ENCODE results near the gene CHSY1.

CHSY1 gene

GRCh38 chr15:101252836-101253235 is 988 bp upstream of the CHSY1 start:
- Histone ChIP-seq H3K4me3 (ENCODE audit: extremely low read depth, insufficient read depth, low read length, poor library complexity, severe bottlenecking) (peak overlapping the region; percentile 56), H3K36me3 (ENCODE audit: control insufficient read depth, insufficient read depth, low read length) (peaks cover 18% of the 10 kb centered on the region), H3K27ac (ENCODE audit: low read depth, low read length, severe bottlenecking) (no peak overlapping the region), H3K9me3 (ENCODE audit: control insufficient read depth, low read length) (no peaks in the 10 kb centered on the region), H3K4me1 (ENCODE audit: control insufficient read depth, insufficient read depth, low read length, poor library complexity, severe bottlenecking) (peaks cover 13% of the 10 kb centered on the region)
- WGBS, 2 experiments (ENCODE audit: insufficient coverage in 2 of 2), result 90 to 100% methylated on average over 1 to 2 of the region's 3 CpGs

DNA sequence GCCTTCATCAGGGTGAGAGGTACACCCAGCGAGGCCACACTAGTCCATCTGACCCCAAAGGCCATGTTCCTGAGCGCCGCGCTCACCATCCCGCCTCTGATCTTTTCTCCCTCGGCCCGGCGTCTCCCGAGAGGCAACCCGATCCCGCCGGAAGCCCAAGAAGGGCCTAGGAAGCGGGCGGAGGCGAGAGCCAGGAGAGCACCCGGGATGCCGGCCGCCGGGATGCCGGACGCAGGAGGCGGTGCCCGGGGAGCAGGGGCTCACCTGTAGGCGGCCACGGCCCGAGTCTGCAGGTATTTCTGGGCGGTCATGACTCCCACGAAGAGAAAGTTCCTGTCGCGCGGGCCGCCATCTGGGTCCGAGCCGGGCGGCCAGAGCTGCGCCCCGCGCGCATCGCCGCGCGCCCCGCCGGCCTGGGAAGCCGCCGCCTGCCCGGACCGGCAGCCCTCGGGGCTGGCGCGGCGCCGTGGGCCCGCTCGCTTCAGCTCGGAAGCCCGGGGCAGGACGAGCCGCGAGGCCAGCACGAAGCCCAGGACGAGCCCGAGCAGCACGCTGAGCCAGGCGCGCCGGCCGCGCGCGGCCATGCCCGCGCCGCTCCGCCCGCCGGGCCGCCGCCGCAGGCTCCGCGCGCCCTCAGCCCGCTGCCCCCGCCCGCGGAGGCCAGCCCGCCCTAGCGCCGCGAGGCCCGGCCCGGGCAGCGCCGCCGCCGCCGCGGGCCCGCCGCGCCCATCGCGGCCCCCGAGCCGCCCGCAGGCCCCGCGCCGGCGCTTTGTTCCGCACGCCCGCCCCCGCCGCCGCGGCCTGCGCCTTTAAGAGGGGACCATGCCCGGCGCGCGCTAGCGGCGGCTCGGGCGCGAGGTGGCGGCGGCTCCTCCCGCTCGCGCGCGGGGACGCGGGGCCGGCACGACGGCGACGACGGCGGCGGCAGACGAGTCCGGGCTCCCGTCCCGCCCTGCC is 697 bp downstream of the CHSY1 start:
- WGBS, 2 experiments (ENCODE audit: insufficient coverage in 2 of 2), result 0 to 1% methylated on average over 84 to 88 of the region's 150 CpGs
- Histone ChIP-seq H3K4me1 (ENCODE audit: control insufficient read depth, insufficient read depth, low read length, poor library complexity, severe bottlenecking) (peaks cover 15% of the 10 kb centered on the region), H3K36me3 (ENCODE audit: control insufficient read depth, insufficient read depth, low read length) (peaks cover 34% of the 10 kb centered on the region), H3K4me3 (ENCODE audit: extremely low read depth, insufficient read depth, low read length, poor library complexity, severe bottlenecking) (peak overlapping the region; percentile 60), H3K9me3 (ENCODE audit: control insufficient read depth, low read length) (no peaks in the 10 kb centered on the region), H3K27ac (ENCODE audit: low read depth, low read length, severe bottlenecking) (no peak overlapping the region)

- Histone ChIP-seq H3K36me3 (ENCODE audit: control insufficient read depth, insufficient read depth, low read length) (peaks cover 41% of the 10 kb centered on the region), H3K4me3 (ENCODE audit: extremely low read depth, insufficient read depth, low read length, poor library complexity, severe bottlenecking) (peak overlapping the region; percentile 60), H3K9me3 (ENCODE audit: control insufficient read depth, low read length) (no peaks in the 10 kb centered on the region), H3K27ac (ENCODE audit: low read depth, low read length, severe bottlenecking) (no peak overlapping the region), H3K4me1 (ENCODE audit: control insufficient read depth, insufficient read depth, low read length, poor library complexity, severe bottlenecking) (peaks cover 15% of the 10 kb centered on the region)
- WGBS, 2 experiments (ENCODE audit: insufficient coverage in 2 of 2), result 4 to 12% methylated on average over 5 of the region's 6 CpGs
These were observed 1.5 kb downstream of the CHSY1 start for GRCh38 chr15:101250341-101250831.

GRCh38 chr15:101248274-101248673 is 3.6 kb downstream of the CHSY1 start:
- WGBS, 2 experiments (ENCODE audit: insufficient coverage in 2 of 2), result 70 to 83% methylated on average over 1 to 2 of the region's 3 CpGs
- Histone ChIP-seq H3K27ac (ENCODE audit: low read depth, low read length, severe bottlenecking) (no peak overlapping the region), H3K36me3 (ENCODE audit: control insufficient read depth, insufficient read depth, low read length) (peaks cover 55% of the 10 kb centered on the region), H3K9me3 (ENCODE audit: control insufficient read depth, low read length) (no peaks in the 10 kb centered on the region), H3K4me1 (ENCODE audit: control insufficient read depth, insufficient read depth, low read length, poor library complexity, severe bottlenecking) (peaks cover 15% of the 10 kb centered on the region), H3K4me3 (ENCODE audit: extremely low read depth, insufficient read depth, low read length, poor library complexity, severe bottlenecking) (no peak overlapping the region)

- Histone ChIP-seq H3K36me3 (ENCODE audit: control insufficient read depth, insufficient read depth, low read length) (peaks cover 67% of the 10 kb centered on the region), H3K27ac (ENCODE audit: low read depth, low read length, severe bottlenecking) (no peak overlapping the region), H3K9me3 (ENCODE audit: control insufficient read depth, low read length) (no peaks in the 10 kb centered on the region), H3K4me1 (ENCODE audit: control insufficient read depth, insufficient read depth, low read length, poor library complexity, severe bottlenecking) (peaks cover 15% of the 10 kb centered on the region), H3K4me3 (ENCODE audit: extremely low read depth, insufficient read depth, low read length, poor library complexity, severe bottlenecking) (no peak overlapping the region)
- WGBS, 2 experiments (ENCODE audit: insufficient coverage in 2 of 2), result 90 to 94% methylated on average over 7 to 8 of the region's 10 CpGs
These were observed 4.8 kb downstream of the CHSY1 start for GRCh38 chr15:101246824-101247745.

DNA sequence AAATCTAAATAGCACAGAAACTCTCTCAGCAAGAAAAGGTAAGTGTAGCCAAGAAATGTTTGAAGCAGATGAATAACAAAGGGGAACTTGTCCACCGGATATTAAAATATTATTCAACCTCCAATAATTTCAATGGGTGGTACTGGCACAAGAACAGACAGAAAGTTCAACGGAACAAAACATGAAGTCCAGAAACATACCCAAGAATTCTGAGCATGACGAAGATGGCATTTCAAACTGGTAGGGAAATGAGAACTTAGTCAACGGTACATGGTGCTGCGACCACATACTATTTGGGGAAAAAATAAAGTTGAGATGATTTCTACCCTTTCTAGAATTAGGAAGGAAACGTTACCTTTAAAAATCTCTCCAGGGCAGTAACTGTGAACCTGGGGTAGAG is 5.5 kb downstream of the CHSY1 start:
- no peaks in the 10 kb centered on the region for H3K9me3 ChIP-seq (ENCODE audit: control insufficient read depth, low read length)
- peaks cover 73% of the 10 kb centered on the region for H3K36me3 ChIP-seq (ENCODE audit: control insufficient read depth, insufficient read depth, low read length)
- WGBS, 2 experiments (ENCODE audit: insufficient coverage in 2 of 2), result 93% methylated on average over 2 of the region's 6 CpGs; no CpG with 5 or more reads in 1 of the 2 experiments
- no peak overlapping the region for H3K4me3 ChIP-seq (ENCODE audit: extremely low read depth, insufficient read depth, low read length, poor library complexity, severe bottlenecking)
- peaks cover 15% of the 10 kb centered on the region for H3K4me1 ChIP-seq (ENCODE audit: control insufficient read depth, insufficient read depth, low read length, poor library complexity, severe bottlenecking)
- H3K27ac ChIP-seq (ENCODE audit: low read depth, low read length, severe bottlenecking), result no peak overlapping the region

DNA sequence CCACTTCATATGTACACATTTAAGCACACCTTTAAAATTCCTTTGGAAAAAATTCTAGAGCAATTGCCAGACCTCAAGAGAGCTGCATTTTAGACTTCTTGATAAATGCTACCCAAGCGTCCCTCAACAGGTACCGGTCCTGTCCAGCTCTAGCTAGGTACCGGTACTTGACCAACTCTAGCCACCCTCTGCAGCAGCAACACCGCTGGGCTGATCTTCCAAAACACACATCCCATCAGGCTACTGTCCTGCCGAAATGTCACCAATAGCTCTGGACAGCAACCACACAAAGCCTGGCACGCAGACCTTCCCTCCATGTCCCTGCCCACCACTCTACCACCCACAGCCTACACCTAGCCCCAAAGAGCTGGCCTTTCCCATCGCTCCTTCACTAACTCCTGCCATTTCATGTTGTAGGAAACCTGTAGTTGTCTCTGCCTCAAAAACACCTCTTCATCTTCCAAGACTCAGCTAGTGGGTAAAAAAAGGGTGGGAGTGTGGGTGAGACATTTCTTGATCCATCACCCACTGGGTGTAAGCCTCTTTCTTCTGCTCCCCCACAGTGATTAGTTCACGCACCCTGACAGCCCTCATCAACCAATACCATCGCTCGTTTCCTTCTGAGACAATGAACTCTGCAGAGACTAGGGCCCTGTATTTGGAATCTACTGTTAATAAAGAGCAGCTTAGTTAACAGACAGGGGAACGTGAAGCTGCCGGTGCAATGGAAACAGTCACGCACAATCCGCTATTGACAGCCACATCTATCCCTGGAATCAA is 6.8 kb downstream of the CHSY1 start:
- Histone ChIP-seq H3K4me3 (ENCODE audit: extremely low read depth, insufficient read depth, low read length, poor library complexity, severe bottlenecking) (no peak overlapping the region), H3K4me1 (ENCODE audit: control insufficient read depth, insufficient read depth, low read length, poor library complexity, severe bottlenecking) (peaks cover 15% of the 10 kb centered on the region), H3K27ac (ENCODE audit: low read depth, low read length, severe bottlenecking) (no peak overlapping the region), H3K36me3 (ENCODE audit: control insufficient read depth, insufficient read depth, low read length) (peaks cover 86% of the 10 kb centered on the region), H3K9me3 (ENCODE audit: control insufficient read depth, low read length) (no peaks in the 10 kb centered on the region)
- 93 to 95% methylated on average over 10 to 12 of the region's 14 CpGs for WGBS, 2 experiments (ENCODE audit: insufficient coverage in 2 of 2)

GRCh38 chr15:101244036-101244781 is 7.6 kb downstream of the CHSY1 start:
- no peaks in the 10 kb centered on the region for H3K9me3 ChIP-seq (ENCODE audit: control insufficient read depth, low read length)
- H3K4me1 ChIP-seq (ENCODE audit: control insufficient read depth, insufficient read depth, low read length, poor library complexity, severe bottlenecking), result peaks cover 9% of the 10 kb centered on the region
- peaks cover 83% of the 10 kb centered on the region for H3K36me3 ChIP-seq (ENCODE audit: control insufficient read depth, insufficient read depth, low read length)
- no peak overlapping the region for H3K27ac ChIP-seq (ENCODE audit: low read depth, low read length, severe bottlenecking)
- 89 to 90% methylated on average over 5 to 6 of the region's 7 CpGs for WGBS, 2 experiments (ENCODE audit: insufficient coverage in 2 of 2)
- H3K4me3 ChIP-seq (ENCODE audit: extremely low read depth, insufficient read depth, low read length, poor library complexity, severe bottlenecking), result no peak overlapping the region

DNA sequence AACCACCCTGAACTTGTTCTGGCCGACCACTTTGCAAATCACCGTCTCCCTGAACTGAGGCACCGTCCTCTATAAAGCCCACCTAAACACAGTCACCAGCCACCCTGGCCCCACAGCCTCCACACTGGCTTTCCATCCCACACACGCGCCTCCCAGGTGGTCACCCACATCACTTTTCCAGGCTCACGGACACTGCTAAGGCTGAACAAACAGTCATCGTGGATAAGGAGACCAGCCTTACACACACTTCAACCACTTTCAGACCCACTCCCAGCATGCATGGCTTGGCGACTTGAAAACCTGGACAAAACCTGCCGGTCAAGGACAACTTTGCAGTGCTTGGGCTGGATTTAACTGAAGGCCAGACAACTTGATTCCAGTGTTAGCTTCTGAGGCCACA is 8.4 kb downstream of the CHSY1 start:
- Histone ChIP-seq H3K9me3 (ENCODE audit: control insufficient read depth, low read length) (no peaks in the 10 kb centered on the region), H3K27ac (ENCODE audit: low read depth, low read length, severe bottlenecking) (no peak overlapping the region), H3K36me3 (ENCODE audit: control insufficient read depth, insufficient read depth, low read length) (peaks cover 83% of the 10 kb centered on the region), H3K4me1 (ENCODE audit: control insufficient read depth, insufficient read depth, low read length, poor library complexity, severe bottlenecking) (peaks cover 4% of the 10 kb centered on the region), H3K4me3 (ENCODE audit: extremely low read depth, insufficient read depth, low read length, poor library complexity, severe bottlenecking) (no peak overlapping the region)
- 91 to 97% methylated on average over 9 of the region's 9 CpGs for WGBS, 2 experiments (ENCODE audit: insufficient coverage in 2 of 2)

Data from mesodermal cell (in vitro differentiated cells).